ENCODE results near the gene VAV1. TPM values are rescaled to one million over a fixed set of nuclear protein-coding genes. Genes with fewer than 3 reads are reported as not detected.

The VAV1 gene
- total and polyA plus RNA-seq, 2 of the 8 experiments (the other 6 are each of a cell fraction or from before 2014, with no cell fraction given), result 0.21 to 0.22 TPM

DNA sequence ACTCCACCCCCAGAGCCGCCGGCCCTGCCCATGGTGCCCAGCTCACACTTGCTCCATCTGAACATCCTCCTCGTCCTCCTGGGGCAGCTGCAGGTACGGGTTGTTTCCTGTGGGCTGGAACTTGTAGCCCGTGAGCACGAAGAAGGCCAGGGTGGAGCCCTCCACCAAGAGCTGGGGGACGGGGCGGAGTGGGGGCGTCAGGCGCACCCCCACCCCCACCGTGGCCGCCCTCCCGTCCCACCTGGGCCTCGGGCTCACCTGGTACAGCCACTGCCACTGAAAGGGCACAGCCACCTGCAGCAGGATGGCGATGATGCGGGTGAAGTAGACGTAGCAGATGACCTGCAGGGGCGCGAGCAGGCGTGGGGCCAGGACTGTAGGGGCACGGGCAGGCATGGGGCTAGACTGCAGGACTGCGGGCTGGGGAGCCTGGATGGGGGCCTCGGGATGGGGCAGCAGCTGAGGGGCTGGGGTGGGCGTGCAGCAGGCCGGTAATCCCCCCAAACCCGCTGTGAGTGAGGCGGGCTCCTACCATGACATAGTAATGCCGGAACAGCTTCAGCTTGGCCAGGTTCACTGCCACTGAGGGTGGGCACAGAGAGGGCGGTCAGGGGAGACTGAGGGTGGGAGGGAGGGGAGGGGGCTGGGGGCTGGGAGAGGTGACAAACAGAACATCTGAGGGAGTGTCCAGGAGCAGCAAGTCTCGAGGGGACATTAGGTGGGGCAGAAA is 41.4 kb upstream of the VAV1 start (continued):
- TF ChIP-seq, protein P1, sequence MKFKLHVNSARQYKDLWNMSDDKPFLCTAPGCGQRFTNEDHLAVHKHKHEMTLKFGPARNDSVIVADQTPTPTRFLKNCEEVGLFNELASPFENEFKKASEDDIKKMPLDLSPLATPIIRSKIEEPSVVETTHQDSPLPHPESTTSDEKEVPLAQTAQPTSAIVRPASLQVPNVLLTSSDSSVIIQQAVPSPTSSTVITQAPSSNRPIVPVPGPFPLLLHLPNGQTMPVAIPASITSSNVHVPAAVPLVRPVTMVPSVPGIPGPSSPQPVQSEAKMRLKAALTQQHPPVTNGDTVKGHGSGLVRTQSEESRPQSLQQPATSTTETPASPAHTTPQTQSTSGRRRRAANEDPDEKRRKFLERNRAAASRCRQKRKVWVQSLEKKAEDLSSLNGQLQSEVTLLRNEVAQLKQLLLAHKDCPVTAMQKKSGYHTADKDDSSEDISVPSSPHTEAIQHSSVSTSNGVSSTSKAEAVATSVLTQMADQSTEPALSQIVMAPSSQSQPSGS (IDR thresholded peaks at IDR 0.05; ENCODE audit: low read length), result no peak
- TF ChIP-seq CBX8 (IDR thresholded peaks at IDR 0.05; ENCODE audit: borderline replicate concordance, low read depth, low read length) (no peak), CTBP2 (IDR thresholded peaks at IDR 0.05; ENCODE audit: borderline replicate concordance, insufficient read depth, insufficient read length, low read length) (no peak), TAF7 (optimal IDR thresholded peaks at IDR 0.05; ENCODE audit: borderline replicate concordance, low read depth, low read length) (no peak), POLR2A (IDR thresholded peaks at IDR 0.05; ENCODE audit: control extremely low read depth in 1 of 2, low read depth in 2 of 2, low read length in 2 of 2) (no peak), EZH2 (IDR thresholded peaks at IDR 0.05; ENCODE audit: low read depth, low read length, severe bottlenecking) (no peak), ASH2L (IDR thresholded peaks at IDR 0.05; ENCODE audit: low read length) (no peak)

Measured in H1 (cell line).